Stimulated activated CD4-positive, alpha-beta T cell treated with anti-CD3 and anti-CD28 coated beads, Interleukin-12 subunit alpha, Interleukin-12 subunit beta, amount 100 ng/mL, for 4 hours (primary cell): ENCODE measurements around the gene CEP68.

ENCODE experiments used
- DNase-seq: peaks from one replicate; pipeline ENCODE4 v3.0.0-alpha.2; 2020

CEP68 gene

DNA sequence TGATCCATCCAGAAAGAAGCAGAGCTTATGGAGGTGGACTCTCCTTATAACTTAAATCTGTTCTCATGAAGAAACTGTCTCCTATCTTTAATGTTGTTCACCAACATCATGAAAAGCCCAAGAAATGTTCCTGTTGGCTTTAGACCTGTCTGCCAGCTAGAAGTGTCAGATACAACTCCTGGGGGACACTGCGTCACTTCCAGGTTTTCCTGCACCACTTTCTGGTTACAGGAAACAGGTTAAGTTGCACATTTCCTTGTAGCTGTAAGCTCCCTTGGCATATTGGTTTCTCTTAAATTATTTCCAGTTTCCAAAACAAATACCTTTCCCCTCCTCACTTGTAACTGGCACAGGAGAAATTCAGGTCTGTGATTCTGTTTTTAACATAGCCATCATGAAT is 2.9 kb downstream of the CEP68 start:
- no peak for DNase-seq

DNA sequence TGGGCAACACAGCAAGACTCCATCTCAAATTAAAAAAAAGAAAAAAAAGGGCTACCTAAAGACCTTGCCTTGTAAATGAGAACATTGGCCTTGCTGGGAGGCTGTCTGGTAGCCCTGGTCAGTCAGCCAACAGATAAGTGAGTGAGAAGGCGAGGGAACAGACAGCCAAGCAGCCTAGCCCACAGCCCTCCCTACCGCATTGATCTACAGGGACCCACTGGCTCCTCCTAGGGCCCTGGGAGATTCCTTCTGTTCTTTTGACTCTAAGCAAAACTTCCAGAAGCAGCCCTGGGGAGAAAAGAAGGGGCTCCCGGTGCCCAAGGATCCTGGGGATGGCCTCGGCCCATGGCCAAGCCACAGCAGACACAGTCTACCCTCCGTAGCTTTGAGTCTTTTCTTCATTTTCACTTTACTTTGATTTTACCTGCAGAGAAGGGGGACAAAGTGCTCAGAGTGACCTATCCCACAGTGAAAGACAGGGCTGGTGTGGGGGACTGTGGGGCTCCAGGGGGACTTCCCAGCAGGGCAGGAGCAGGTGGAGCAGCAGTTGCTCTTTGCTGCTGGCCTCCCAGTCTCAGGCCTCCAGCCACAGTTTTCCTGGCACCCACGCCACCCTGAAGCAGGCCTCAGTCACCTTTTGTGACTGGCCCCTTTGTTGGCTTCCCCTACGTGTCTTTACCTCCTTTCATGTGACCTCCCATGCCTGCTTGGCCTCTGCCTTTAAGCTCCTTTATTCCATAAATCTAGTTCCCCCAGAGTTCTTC is 5.1 kb downstream of the CEP68 start:
- no peak for DNase-seq

GRCh38 chr2:65061910-65062339 is 5.7 kb downstream of the CEP68 start:
- DNase-seq = no peak

GRCh38 chr2:65062843-65063825 is 6.9 kb downstream of the CEP68 start:
- no peak for DNase-seq

DNA sequence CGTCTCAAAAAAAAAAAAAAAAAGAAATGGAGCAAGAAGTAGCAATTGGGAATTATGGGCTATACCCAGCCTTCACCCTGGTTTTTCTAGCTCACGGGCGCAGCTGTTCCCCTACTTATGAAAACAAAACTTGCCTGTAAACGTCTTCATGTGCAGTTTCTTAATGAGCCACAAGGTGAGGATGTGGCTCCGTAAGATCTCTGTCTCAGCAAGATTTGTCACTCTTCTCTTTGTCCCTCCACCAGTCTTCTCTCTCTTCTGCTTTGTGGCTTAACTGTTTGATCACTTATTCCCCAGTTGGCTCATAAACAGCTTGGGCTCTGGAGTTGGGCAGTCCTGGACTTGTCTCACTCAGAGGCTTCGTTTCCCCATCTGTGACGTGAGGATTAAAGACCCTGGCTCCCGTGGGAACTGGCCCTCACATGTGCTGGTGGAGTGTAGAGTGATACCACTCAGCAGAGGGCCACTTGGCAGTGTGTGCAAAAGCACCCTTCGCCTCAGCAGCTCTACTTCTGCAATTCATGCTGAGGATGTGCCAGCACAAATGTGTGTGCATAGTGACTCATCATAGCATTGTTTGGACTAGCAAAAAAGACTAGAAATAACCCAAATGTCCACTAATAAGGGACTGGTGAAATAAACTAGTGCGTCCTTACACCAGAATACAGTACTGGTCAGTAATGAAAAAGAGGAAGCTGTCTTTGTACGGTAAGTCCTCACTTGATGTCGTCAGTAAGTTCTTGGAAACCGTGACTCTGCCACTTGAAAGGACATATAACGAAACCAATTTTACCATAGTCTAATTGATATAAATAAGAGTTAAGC is 8.7 kb downstream of the CEP68 start:
- DNase-seq = no peak

DNA sequence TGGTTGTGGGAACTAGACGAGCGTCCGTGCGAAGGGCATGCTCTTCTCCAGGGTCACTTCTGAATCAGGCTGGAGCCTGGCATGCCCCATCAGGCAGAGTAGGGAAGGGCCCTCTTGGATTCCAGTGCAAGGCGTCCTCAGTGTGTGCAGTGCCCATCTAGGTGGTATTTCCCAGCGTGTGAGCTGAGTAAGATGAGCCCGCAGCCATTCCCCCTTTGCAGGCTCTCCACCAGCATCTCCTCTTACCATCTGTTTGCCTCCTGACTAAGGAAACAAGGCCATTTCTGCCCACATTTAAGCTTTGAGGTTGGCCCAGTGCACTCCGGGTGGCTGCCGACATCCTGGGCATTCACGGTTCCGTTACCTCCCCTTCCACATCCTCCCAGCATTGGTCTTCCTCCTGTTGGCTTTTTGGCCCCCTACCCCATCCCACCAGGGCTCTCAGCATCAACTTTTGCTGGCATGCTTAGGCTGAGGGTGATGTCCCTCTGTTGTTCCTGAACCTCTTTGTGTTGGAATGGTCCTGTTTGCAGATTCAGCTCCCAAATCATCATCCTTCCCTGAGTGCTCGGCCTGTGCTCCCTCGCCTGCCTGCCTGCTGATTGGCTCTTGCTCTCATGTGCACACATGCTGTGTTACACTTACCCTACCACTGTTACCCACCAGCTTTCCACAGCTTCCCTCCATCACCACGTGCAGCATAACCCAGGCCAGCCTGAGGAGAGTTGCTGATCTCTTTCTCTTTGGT is 11.8 kb downstream of the CEP68 start:
- no peak for DNase-seq

DNA sequence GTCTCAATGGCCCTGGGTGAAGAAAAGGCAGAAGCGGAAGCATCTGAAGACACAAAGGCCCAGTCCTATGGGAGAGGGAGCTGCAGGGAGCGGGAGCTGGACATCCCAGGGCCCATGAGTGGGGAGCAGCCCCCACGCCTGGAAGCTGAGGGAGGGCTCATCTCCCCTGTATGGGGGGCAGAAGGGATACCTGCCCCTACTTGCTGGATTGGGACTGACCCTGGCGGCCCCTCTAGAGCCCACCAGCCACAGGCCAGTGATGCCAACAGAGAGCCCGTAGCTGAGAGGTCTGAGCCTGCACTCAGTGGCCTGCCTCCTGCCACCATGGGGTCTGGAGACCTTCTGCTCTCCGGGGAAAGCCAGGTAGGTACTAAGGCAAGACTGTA is 13.2 kb downstream of the CEP68 start:
- no peak for DNase-seq

GRCh38 chr2:65070172-65070830 is 14.1 kb downstream of the CEP68 start:
- DNase-seq = no peak

DNA sequence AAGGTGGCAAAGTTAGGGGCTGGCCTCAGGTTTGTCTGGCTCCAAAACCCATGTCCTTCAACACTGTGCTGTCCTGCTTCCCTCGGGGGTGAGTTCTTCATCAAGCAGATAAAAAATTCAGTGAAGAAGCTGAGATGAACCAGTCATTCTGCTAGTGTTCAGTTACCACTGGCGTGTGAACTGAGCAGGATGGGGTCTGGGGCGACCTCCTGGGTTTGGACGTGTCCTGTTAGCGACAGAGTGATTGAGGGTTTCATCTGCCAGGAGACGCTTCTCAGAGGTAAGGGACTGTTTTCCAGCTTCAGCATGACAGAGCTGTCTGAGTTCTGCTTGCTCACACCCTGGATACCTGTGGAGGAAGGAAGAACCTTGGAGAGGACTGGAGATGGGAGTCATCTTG is 14.6 kb downstream of the CEP68 start:
- DNase-seq = no peak

- DNase-seq = no peak
Observed at GRCh38 chr2:65071499-65072180, 15.4 kb downstream of the CEP68 start.

GRCh38 chr2:65072181-65072970 is 16.2 kb downstream of the CEP68 start:
- no peak for DNase-seq

GRCh38 chr2:65073879-65074565 is 17.8 kb downstream of the CEP68 start:
- no peak for DNase-seq

DNA sequence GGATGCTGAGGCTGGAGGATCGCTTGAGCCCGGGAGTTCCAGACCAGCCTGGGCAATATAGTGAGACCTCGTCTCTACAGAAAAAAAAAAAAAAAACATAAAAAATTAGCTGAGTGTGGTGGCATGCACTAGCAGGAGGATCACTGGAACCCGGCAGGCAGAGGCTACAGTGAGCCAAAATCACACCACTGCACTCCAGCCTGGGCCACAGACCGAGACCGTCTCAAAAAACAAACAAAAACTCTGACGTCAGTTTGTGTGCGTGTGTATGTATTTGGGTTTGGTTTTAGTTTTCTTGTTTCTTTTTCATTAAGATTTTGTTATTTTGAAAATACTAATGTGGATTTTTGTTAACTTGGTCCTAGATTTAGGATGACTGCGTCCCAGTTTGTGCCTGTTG is 19.0 kb downstream of the CEP68 start:
- no peak for DNase-seq

- DNase-seq = no peak
Observed at GRCh38 chr2:65075605-65076344, 19.6 kb downstream of the CEP68 start.

- no peak for DNase-seq
Observed at GRCh38 chr2:65076345-65076710, 20.1 kb downstream of the CEP68 start.

DNA sequence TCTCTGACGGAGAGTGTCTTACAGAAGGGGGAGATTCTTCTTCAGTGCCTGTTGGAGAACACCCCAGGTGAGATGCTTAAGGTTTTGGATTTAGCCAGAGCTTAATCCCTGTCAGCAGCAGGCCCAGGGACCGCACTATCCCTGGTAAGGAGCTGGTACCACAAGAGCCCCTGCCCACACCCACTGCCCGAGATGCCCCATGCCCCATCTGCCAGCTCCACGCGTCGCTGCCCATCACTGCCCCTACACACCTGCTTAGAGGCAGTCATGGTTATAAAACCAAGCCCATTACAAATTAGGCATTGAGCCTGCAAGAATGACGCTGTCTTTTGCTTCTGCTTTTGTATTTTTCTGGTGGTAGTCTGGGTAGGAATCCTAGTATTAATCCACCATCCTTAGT is 21.7 kb downstream of the CEP68 start:
- no peak for DNase-seq

DNA sequence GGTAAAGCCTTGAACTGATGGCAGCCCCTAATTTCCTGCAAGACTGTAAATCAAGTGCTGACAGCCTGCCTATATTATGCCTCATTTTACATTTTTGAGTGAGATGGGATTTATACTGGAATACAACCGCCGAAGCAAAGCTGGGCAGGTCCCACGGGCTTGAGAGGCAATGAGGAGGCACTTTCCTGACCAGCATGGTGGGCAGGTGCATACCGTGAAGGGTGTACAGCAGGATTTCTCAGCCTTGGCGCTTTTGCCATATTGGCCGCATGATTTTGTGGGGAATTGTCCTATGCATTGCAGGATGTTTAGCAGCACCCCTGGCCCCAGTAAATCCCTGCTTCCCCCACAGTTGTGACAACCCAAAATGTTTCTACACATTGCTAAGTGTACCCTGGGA is 22.8 kb downstream of the CEP68 start:
- no peak for DNase-seq

GRCh38 chr2:65081232-65081685 is 25.0 kb downstream of the CEP68 start:
- DNase-seq = no peak

DNA sequence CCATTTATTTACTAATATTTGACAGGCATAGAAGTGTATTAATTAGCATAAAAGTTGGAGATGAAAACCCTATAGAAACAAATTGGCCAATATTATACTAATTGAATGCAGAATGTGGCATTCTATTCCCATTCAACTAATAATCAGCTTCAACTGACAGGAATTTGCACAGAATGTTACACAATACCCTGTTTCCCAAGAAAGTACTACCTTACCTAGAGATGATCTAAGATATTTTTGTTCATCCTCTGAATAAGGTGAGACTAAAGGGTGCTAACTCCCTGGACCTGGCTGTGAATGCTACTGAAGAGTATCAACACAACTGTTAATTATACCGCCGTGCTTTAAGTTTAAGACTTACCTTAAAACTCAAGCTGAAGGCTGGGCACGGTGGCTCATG is 28.9 kb downstream of the CEP68 start:
- no peak for DNase-seq
